GM12892 (cell line): ENCODE data around the gene FBLN1.
"Not testable (repeated sequence)": the region's sequence is repeated elsewhere in the genome, so short reads cannot be mapped to it uniquely, and the experiment has no call there.

Source experiments
- DNase-seq: peaks from one replicate; pipeline ENCODE4 v3.0.0; 2011; ENCODE audit not compliant: insufficient read length
- FAIRE-seq: peaks from 2 replicates; lab custom pipeline; 2011; peaks lifted over from hg19 to GRCh38; lab: Jason Lieb, UNC
- POLR2A ChIP-seq: IDR thresholded peaks from 2 replicates; pipeline ENCODE4 v1.6.1; 2011; ENCODE audit warnings: low read depth, low read length, control low read depth
- POLR2AphosphoS5 ChIP-seq: IDR thresholded peaks from 2 replicates; pipeline ENCODE4 v1.6.1; 2011; ENCODE audit warnings: low read depth, low read length, control low read depth
- TAF1 ChIP-seq: IDR thresholded peaks from 2 replicates; pipeline ENCODE4 v1.6.1; 2011; ENCODE audit warnings: low read depth, mild to moderate bottlenecking, control low read depth, low read length, borderline replicate concordance

FBLN1 gene

GRCh38 chr22:45526281-45526680, 23.6 kb downstream of the FBLN1 start:
- FAIRE-seq (no peak), DNase-seq (no peak)
- TF ChIP-seq POLR2AphosphoS5 (no peak), TAF1 (no peak), POLR2A (no peak)

- DNase-seq = no peak
- FAIRE-seq = no peak
- no peak for TF ChIP-seq TAF1
- TF ChIP-seq POLR2A = no peak
- no peak for TF ChIP-seq POLR2AphosphoS5
Measured at GRCh38 chr22:45526768-45527360, 24.2 kb downstream of the FBLN1 start.

GRCh38 chr22:45527456-45527855, 24.8 kb downstream of the FBLN1 start:
- DNase-seq = no peak
- TF ChIP-seq TAF1 (no peak), POLR2A (no peak), POLR2AphosphoS5 (no peak)
- FAIRE-seq = no peak

- no peak for DNase-seq
- no peak for TF ChIP-seq POLR2AphosphoS5
- no peak for TF ChIP-seq POLR2A
- no peak for TF ChIP-seq TAF1
- FAIRE-seq = no peak
Measured at GRCh38 chr22:45528046-45528445, 25.4 kb downstream of the FBLN1 start.

- FAIRE-seq (no peak), DNase-seq (no peak)
- TF ChIP-seq POLR2A (no peak), POLR2AphosphoS5 (no peak), TAF1 (no peak)
Measured at GRCh38 chr22:45529105-45529504, 26.4 kb downstream of the FBLN1 start.

- FAIRE-seq = no peak
- TF ChIP-seq POLR2AphosphoS5 (no peak), POLR2A (no peak)
- no peak for DNase-seq
Measured at GRCh38 chr22:45529971-45530575, 27.4 kb downstream of the FBLN1 start.

- TF ChIP-seq POLR2A = no peak
- DNase-seq = no peak
- no peak for FAIRE-seq
Measured at GRCh38 chr22:45531441-45532234, 29.0 kb downstream of the FBLN1 start.

- DNase-seq (no peak), FAIRE-seq (no peak)
- TF ChIP-seq TAF1 = no peak
- TF ChIP-seq POLR2A = no peak
- TF ChIP-seq POLR2AphosphoS5 = no peak
Measured at GRCh38 chr22:45532235-45532631, 29.6 kb downstream of the FBLN1 start.

GRCh38 chr22:45533703-45534102, 31.0 kb downstream of the FBLN1 start:
- no peak for DNase-seq
- FAIRE-seq = no peak
- TF ChIP-seq POLR2A = no peak
- no peak for TF ChIP-seq POLR2AphosphoS5
- TF ChIP-seq TAF1 = no peak

GRCh38 chr22:45534339-45535192, 31.9 kb downstream of the FBLN1 start:
- no peak for FAIRE-seq
- TF ChIP-seq POLR2AphosphoS5 = no peak
- TF ChIP-seq POLR2A = no peak
- no peak for TF ChIP-seq TAF1
- no peak for DNase-seq

GRCh38 chr22:45535290-45535689, 32.6 kb downstream of the FBLN1 start:
- no peak for TF ChIP-seq POLR2AphosphoS5
- no peak for TF ChIP-seq TAF1
- TF ChIP-seq POLR2A = no peak
- DNase-seq (no peak), FAIRE-seq (no peak)

GRCh38 chr22:45535835-45536234, 33.2 kb downstream of the FBLN1 start:
- not testable (repeated sequence) for DNase-seq, FAIRE-seq
